Testis (tissue), 3 donors: Measurements from ENCODE around the gene HES2. TPM values are rescaled to one million over a fixed set of nuclear protein-coding genes. Genes with fewer than 3 reads are reported as not detected.
"Not testable (repeated sequence)": the region's sequence is repeated elsewhere in the genome, so short reads cannot be mapped to it uniquely, and the experiment has no call there.

Experiments used
- DNase-seq: peaks from one replicate; pipeline ENCODE4 v3.0.0-alpha.2; 2019
- H3K27ac ChIP-seq, 2 donors: fragments of 200-600 bp; sonication (generic); one replicate each; pipeline ENCODE4 v1.5.1; 2019
- H3K27me3 ChIP-seq: fragments of 200-600 bp; sonication (generic); one replicate; pipeline ENCODE4 v1.5.1; 2019
- H3K36me3 ChIP-seq: fragments of 200-600 bp; sonication (generic); one replicate; pipeline ENCODE4 v1.5.1; 2017; ENCODE audit warnings: low read depth; ENCODE audit errors: missing control alignments
- H3K4me1 ChIP-seq: fragments of 200-600 bp; sonication (generic); one replicate; pipeline ENCODE4 v1.5.1; 2019
- H3K4me3 ChIP-seq, 2 donors: fragments of 200-600 bp; sonication (generic); one replicate each; pipeline ENCODE4 v1.5.1; 2017 to 2019
- H3K9me3 ChIP-seq: fragments of 200-600 bp; sonication (generic); one replicate; pipeline ENCODE4 v1.5.1; 2017
- CTCF ChIP-seq, 3 experiments: fragments of 450-650 bp in 2 of 3; fragments of 200-600 bp in 1 of 3; sonication (generic) in 1 of 3; IDR thresholded peaks; one replicate each; pipeline ENCODE4 v1.5.1; 2016 to 2019; ENCODE audit warnings: antibody characterized with exemption in 3 of 3, mild to moderate bottlenecking in 2 of 3, moderate library complexity in 1 of 3
- POLR2A ChIP-seq: fragments of 450-650 bp; IDR thresholded peaks from one replicate; pipeline ENCODE4 v1.6.1; 2017; ENCODE audit warnings: antibody characterized with exemption, mild to moderate bottlenecking, moderate library complexity
- WGBS, 2 donors: methylation state at CpG; one replicate each; pipeline ENCODE4 v1.1.5; 2018; 5-methylcytosine and 5-hydroxymethylcytosine counted together
- intact Hi-C: fragments of 100-400 bp; cut with DNase I; formaldehyde crosslinking; loops from one replicate; pipeline ENCODE4 v1.15.1; 2023; ENCODE audit warnings: low total_unique reads
- polyA plus RNA-seq: library from polyadenylated mRNA; stranded (reverse); fragments of 350-450 nt; fragmentation: Illumina TruSeq; extraction: RNeasy Lipid Tissue Mini Kit (QIAGEN cat#74804); gene quantifications from one replicate; pipeline ENCODE4 v1.2.3, GENCODE V29; 2014; ENCODE audit warnings: low read depth, low replicate concordance; ENCODE audit not compliant: insufficient read depth
- total RNA-seq, 2 donors: library from RNA; depleted of rRNA; stranded (reverse); fragments of >200 nt; gene quantifications; one replicate each; pipeline ENCODE4 v1.2.3, GENCODE V29; 2016

Gene HES2
- total and polyA plus RNA-seq, 3 donors from 2014 or later: 2.4 to 5.0 (median 2.6) TPM

DNA sequence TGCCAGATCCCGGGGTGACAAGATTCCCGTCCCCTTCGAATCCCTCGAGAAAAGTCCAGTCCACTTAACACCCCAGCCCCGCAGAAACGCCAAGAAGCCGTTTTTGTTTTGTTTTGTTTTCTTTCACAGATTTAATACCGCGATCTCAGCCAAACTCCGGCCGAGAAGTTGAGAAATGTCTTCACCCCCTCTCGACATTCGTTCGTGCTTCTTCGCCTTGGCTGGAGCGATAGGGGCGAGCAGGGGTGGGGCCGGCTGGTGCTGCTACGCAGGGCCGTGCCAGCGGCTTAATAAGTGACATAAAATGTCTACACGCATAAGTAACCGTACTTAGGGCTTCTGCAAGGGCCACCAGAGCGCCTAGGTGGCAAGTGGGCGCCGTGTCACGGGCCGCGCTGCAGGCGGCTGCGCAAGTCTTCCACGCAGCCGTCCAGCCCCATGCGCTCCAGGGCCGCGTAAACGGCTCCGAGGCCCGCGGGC, 41.4 kb upstream of the HES2 start:
- Histone ChIP-seq H3K9me3 (no peaks in the 10 kb centered on the region), H3K4me3 (no peak overlapping the region), H3K27me3 (no peaks in the 10 kb centered on the region), H3K27ac (no peak overlapping the region), H3K36me3 (no peaks in the 10 kb centered on the region), H3K4me1 (no peaks in the 10 kb centered on the region)
- intact Hi-C loops: no loop called here
- no peak for TF ChIP-seq POLR2A
- no peak for TF ChIP-seq CTCF (IDR thresholded peaks at IDR 0.05)
- no peak for DNase-seq
- 66 to 76% methylated on average over 35 to 40 of the region's 40 CpGs for WGBS, 2 donors

DNA sequence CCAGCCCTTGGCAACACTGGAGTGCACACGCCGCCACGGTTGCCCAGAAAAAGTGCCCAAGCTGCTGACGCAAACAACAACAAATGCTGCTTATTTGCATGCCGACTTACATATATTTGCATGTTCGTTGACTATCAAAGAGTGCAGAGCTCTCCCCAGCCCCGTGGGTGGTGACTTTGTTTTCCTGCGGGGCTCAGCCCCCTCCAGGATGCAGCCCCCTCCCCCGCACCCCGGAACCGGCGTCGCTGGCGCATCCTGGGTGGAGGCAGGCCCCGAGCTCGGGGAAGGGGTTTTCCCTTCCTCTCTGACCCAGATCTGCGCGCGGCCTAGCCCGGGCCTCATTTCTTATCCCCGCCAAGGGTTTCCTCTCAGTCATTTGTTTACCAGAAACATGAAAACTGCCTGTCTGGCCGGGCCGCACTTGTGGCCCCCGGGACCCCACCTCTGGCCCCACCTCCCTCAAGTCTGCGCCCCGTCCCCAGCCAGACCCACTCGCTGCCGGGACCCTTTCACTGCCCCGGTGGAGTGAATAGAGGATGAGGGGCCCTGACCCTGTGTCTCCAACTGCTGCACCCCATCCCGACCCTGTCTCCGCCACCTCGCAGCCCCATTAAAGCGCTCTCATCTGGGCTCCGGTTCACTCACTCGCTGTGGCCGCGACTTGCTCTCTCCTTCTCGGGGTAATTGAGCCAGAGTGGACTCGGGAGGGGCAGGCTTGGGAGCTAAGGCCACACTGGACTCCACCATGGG, 40.8 kb upstream of the HES2 start:
- no peak overlapping the region for H3K4me3 ChIP-seq
- no peaks in the 10 kb centered on the region for H3K27me3 ChIP-seq

GRCh38 chr1:6459850-6460265, 40.1 kb upstream of the HES2 start:
- H3K36me3 ChIP-seq: no peaks in the 10 kb centered on the region
- whole genome bisulfite sequencing, 2 donors: 37 to 67% methylated on average over 1 to 18 of the region's 18 CpGs
- no peak for TF ChIP-seq CTCF (IDR thresholded peaks at IDR 0.05)
- TF ChIP-seq POLR2A: no peak
- intact Hi-C loops: no loop called here
- no peak overlapping the region for H3K27ac ChIP-seq
- no peaks in the 10 kb centered on the region for H3K27me3 ChIP-seq
- no peak overlapping the region for H3K4me3 ChIP-seq
- no peaks in the 10 kb centered on the region for H3K9me3 ChIP-seq
- no peak for DNase-seq
- no peaks in the 10 kb centered on the region for H3K4me1 ChIP-seq

More for the DNA sequence above, 40.8 kb upstream of the HES2 start:
- no peak for DNase-seq
- H3K27ac ChIP-seq: no peak overlapping the region
- no peaks in the 10 kb centered on the region for H3K9me3 ChIP-seq
- no peak for TF ChIP-seq CTCF (IDR thresholded peaks at IDR 0.05)
- TF ChIP-seq POLR2A: no peak
- no peaks in the 10 kb centered on the region for H3K4me1 ChIP-seq
- H3K36me3 ChIP-seq: no peaks in the 10 kb centered on the region
- 40 to 41% methylated on average over 27 to 37 of the region's 39 CpGs for WGBS, 2 donors
- intact Hi-C loops: no loop called here

DNA sequence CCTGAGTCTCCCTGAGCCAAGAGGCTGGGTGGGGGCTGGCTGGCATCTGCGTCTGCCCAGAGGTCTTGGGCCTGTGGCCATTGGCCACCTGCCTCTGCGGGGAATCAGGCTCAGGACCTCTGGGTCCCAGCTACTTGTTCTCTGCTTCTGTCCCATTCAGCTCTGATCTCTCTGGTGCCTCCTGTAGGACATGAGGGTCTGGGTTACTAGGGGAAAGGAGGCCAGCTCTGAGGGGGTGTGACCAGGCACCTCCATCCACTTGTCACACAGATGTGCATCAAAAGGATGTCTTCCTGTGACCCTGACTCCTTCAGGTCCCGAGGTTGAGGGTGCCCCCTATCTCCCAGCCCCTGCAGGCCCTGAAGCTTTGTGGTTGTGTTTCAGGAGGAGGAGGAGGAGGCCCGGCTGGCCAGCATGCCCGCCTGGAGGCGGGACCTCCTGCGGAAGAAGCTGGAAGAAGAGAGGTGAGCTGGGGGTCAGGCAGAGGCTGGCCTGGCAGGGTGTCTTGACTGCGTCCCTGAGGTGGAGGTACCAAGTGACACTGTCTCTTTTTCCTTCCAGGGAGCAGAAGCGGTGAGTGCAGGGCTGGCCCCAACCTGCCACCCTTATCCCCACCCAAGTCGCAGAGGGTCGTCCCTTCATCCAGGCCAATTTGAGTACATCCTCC, 37.2 kb upstream of the HES2 start:
- Histone ChIP-seq H3K9me3 (no peaks in the 10 kb centered on the region), H3K27ac (no peak overlapping the region), H3K36me3 (no peaks in the 10 kb centered on the region), H3K4me1 (no peaks in the 10 kb centered on the region), H3K4me3 (no peak overlapping the region), H3K27me3 (no peaks in the 10 kb centered on the region)
- no peak for DNase-seq
- no peak for TF ChIP-seq POLR2A
- no peak for TF ChIP-seq CTCF (IDR thresholded peaks at IDR 0.05)
- intact Hi-C loops: no loop called here
- WGBS, 2 donors: 81 to 91% methylated on average over 9 to 11 of the region's 11 CpGs

- H3K27me3 ChIP-seq, DNase-seq, H3K4me1 ChIP-seq, H3K9me3 ChIP-seq, H3K27ac ChIP-seq, intact Hi-C loops, H3K36me3 ChIP-seq: not testable (repeated sequence)
- H3K4me3 ChIP-seq: peak overlapping the region in 1 of 2 donors; percentile 20
- 10 to 46% methylated on average over 16 to 58 of the region's 58 CpGs for WGBS, 2 donors
These were observed 36.2 kb upstream of the HES2 start for GRCh38 chr1:6455752-6456520.
